GM19043 (cell line): ENCODE data around the gene USE1.

Experiments used
- ATAC-seq: cut with Tn5 transposase; IDR thresholded peaks from one replicate; pipeline ENCODE4 v1.9.1; 2021; ENCODE audit warnings: low read depth; ENCODE audit not compliant: unreplicated experiment

USE1 gene

DNA sequence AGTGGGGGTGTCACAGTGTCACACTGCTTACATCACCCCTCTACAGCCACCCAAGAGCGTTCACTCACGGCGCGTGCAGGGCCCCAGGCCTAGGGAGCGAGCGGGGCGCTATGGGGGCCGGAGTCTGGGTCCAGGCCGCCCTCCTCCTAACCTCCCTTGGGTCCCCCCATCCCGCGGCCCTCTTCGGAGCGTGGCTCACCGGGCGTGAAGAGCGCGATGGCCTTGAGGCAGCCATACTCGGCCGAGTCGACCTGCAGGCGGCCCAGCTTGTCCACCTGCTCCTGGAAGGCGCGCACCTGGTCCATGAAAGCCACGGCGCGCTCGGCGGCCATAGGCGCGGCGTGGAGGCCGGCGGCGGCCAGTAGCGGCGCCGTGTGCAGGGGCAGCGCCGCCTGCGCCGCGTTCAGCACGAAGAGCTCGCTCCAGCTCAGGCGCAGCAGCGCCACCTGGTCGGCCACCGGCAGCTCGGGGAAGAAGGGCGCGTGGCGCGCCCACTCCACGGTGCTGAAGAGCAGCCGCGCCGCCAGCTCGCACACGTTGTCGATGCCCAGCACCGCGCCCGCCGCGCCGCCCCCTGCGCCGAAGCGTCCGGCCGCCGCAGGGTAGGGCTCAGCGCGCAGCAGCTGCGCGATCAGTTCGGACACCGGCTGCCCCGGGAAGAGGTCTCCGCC, 20.3 kb downstream of the USE1 start:
- ATAC-seq: no peak

GRCh38 chr19:17235971-17236777, 21.0 kb downstream of the USE1 start:
- no peak for ATAC-seq

- ATAC-seq: no peak
Measured at GRCh38 chr19:17236811-17237543, 21.8 kb downstream of the USE1 start.

DNA sequence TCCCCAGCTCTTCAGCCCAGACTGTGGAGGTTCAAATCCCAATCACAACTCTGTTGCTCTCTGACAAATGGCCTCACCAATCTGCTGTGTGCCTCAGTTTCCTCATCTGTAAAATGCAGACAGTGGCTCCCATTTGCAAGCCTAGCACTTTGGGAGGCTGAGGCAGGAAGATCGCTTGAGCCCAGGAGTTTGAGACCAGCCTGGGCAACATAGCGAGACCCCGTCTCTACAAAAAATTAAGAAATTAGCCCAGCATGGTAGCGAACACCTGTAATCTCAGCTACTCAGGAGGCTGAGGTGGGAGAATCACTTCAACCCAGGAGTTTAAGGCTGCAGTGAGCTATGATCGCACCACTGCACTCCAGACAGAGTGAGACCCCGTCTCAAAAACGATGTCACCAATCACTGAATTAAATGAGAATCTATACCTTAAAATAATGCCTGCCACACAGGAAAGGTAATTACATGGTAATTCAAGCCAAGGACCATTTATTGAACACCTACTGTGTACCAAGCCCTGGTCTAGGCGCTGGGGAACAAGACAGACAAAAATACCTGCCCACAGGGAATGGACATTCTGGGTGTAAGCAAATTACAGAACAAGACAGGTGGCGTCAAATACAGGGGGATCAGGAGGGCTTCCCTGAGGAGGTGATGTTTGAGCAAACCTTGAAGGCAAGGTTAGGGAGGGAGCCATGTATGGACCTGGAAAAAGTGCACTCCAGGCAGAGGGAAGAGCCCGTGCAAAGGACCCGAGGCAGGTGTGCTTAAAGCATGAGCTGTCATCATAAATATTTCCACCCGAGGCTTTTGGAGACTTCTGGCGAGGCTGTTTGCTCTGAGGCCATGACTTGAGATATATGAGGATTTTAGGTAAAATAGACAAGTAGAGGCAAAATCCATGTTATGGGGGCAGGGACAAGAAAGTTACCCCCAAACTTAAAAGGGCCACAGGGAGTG, 22.9 kb downstream of the USE1 start:
- ATAC-seq: no peak

- ATAC-seq: no peak
Measured at GRCh38 chr19:17240062-17240752, 25.1 kb downstream of the USE1 start.

DNA sequence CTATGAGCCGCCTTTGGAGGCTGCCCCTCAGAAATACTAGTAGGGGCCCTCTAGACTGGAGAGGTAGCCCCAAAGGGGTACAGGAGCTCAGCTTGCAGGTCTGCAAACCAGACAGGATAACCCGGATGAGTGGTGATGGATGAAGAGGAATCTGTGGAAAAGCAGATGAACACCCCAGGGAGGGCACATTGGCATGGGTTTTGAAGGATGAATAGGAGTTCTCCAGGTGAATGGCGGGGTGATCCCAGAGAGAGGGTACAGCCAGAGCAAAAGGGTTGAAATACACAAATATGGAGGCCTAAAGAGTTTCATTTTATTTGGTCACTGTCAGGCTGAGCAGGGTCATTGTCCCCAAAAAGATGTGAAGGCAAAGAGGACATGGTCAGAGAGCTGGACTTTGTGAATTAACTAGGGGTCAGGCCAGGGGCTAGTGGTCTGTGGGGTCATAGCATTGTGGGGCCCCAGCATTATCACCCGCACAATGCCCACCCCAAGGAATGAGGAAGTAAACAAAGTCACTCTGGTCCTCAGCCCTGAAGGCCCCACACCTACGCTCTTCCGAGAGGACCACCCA, 25.8 kb downstream of the USE1 start:
- ATAC-seq: no peak

DNA sequence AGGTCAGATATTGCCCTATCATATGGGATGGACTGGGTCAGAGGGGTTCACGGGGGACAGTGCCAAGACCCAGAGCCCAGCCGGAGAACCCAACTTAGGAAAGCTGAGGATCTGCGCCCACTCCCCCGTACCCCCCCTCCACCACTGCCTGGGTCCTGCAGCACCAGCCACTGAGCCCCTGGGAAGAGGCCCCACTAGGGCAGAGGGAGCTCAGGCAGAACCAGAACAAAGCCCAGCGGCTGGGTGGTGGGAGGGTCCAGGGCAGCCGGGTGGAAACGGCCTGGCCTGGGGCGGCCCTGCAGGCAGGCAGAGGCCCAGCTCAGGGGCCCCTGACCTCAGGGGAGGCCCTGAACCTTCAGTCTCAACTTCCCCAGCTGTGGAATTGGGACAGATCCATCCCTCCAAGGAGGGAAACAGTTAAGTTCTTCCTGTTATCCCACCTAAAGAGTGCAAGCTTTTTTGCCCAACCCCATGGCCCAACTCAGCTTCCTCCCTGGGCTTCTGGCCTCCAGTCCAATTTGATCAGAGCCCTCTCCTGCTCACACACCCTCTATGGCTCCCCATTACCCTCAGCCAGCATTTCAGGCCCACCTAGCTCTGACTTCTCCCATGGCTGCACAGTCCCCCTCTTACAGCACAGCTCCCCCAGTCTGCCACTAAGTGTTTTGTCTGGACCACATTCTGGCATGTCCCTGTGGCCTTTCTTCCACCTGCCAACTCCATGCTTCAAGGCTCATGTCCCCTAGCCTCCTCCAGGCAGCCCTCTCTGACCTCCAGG, 27.5 kb downstream of the USE1 start:
- ATAC-seq: no peak

DNA sequence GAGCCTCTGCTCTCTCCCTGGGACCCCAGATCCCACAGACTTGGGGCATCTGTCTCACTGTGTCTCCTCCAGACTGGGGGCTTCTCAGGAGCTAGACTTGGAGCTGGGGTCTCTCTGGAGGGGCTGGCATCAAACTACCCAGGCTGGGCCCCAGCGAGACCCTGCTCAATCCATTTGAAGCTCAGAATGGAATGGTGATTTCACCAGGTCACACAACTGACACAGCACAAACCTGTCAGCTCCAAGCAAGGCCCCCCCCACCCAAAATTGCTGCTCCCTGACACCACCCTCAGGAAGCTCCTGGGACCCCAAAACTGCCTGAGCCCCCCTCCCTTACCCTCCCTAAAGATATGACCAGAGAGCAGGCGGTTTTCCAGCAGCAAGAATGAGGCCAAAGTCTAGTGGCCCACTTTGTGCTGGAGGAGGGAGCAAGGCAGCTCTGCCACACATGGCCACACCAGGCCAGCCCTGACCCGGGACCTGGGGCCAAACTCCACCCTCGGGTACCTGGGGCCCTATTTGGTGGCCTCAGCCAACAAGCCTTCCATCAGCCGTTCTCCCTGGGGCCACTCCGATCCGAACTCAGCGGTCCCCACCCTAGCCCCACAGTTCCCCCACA, 28.2 kb downstream of the USE1 start:
- no peak for ATAC-seq

DNA sequence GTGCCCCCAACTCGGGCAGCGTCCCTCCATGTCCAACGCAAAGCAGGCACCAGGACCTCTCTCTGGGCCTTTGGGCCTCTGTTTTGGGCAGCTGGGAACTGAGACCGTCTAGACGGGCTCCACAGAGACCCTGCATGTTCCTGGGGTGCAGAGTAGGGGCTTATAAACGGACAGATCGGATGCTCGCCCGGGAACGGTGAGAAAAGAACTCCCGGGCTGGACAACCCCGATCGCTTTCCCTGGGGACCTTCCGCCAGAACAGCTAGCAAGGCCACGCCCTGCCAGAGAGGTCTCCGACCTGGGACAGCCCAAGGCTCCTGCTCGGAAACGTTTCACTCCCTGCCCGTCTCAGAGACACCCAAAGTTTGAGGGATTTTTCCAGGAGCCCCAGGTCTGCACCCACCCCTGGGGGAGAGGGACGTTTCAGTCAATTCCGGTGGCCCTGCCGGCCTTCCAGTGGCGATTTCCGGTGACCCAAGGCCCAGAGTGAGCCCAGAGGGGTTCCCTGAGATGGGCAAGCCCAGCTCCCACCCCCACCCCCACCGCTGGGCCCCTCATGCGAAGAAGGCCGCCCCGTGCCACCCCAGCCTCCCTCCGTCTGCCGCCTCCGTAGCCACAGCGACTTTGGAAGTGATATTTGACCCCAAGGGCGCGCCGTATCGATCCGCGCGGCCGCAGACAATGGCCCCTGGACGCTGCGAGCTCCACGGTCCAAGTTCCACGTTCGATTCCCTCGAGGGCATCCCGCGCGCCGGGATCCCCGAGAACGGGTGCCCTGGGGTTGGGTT, 28.9 kb downstream of the USE1 start:
- ATAC-seq: no peak

DNA sequence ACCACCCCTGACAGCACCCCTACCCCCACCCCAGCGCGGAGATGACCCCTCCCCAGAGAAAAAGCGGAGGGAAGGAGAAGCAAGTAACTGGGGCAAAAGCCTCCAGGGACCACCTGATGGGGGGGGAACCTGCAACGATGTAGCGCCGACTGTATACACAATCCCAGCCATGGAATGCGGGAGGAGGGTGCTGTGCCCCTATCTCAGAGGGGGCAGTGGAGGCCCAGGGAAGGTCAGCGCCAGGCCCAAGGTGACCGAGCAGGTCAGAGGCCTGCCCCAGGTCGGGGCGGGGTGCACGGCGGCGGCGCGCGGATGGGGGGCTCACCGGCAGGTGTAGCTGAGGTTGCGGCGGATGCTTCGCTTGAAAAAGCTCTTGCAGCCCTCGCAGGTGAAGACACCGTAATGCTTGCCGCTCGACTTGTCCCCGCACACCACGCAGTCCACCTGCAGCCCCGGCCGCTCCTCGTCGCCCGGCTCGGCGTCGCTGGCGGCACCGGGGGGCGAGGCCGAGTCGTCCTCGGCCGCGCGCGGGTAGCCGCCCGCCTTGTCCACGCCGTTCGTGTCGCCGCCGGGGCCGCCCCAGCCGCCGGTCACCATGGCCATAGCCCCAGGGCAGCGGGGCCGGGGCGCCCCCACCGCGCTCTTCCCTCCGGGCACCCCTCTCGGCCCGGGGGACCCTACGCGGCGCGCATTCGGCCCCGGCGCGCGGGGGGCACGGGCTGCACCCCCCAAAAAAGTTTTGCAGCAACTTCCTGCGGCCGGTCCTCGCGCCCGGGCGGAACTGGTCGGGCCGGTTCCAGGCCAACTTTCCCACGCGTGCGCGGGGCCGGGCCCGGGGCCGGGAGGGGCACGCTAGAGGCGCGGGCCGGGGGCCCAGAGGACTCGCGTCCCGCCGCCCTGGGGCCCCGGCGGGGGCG, 29.7 kb downstream of the USE1 start:
- ATAC-seq: no peak

DNA sequence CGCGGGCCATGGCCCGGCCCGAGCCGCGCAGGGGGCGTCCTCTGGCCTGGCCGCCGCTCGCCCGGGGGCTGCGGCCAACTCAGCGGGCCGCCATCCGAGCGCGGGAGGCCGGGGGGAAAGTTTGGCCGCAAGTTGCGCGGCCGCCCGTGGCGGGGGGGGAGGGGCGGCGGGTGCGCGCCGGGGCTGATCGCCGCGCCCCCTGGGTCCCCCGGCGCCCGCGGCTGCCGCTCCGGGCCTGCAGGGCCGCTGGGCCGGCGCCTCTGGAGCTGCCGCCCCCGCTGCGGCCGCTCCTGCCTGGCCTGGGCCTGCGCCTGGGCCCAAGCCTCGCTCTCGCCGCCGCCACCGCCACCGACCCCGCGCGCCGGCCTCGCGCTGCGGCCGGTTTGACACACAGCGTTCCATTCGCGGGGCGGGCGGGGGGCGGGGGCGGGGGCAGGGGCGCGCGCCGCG, 30.4 kb downstream of the USE1 start, which contains the start of gene NR2F6:
NR2F6 (minus strand) TSS at position 385 of the 450 bp plus-strand sequence. CDS start 699 bp downstream, outside the sequence.
- ATAC-seq: no peak

DNA sequence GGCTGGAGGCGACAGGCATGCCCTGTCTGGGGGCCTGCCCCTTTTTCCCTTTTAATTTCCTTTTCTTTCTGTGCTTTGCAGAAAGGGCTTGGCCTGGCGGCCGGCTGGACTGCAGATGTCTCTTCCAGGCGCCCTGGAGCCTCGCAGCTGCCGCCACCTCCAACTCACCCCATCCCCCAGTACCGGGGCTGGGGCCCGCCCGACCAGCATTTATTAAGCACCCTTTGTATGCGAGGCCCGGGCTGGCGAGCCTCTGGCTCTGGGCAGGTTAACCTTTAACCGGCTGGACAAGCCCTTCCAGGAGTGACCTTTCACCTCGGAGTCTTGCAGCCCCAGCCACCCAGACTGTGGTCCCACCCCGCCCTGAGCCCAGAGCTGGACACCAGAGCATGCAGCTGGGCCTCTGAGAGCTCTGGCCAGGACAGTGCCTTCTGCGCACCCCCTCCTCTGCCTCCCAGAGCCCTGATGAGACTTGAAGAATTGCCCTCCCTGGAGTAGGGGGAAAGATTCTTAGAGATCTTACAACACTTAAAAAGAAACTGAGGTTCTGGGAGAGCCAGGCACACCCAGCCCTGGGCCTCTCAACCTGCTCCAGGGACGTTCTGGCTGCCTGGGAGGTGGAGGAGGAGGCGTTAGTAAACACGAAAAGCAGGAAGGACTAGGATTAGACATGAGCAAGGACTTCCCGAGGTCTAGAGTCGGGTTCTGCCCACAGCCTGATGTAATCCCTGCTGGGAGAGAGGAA, 31.7 kb downstream of the USE1 start:
- ATAC-seq: no peak

- ATAC-seq: no peak
Measured at GRCh38 chr19:17248011-17248776, 33.0 kb downstream of the USE1 start.

DNA sequence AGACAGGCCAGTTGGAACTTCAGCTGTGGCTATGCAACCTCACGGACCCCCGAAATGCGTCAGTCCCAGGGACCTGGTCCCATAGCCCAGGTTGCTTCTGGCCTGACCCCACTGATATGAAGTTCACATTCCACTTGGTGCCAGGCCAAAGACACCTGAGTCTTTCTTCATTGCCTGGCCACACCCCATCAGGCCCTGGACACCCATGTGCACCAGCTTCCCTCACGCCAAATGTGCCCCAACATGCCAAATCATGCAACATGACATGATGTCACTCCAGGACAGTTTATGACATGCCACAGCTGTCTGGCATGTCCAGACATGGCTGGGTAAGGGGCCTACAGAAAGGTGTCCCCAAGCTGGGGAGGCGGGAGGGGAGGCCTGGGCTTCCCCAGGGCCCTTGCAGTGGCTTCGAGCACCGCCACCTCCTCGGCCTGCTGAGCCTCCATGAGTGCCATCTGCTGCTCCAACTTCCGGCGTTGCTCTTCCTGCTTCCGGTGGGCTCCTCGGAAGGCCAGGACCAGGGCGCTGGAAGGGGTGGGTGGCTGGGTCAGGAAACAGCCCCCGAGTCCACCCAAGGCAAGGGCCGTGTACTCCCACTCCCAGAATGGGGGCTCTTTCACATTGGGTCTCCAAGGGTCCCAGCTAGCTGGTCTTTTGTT, 34.9 kb downstream of the USE1 start:
- ATAC-seq: no peak
